HUES48 (cell line): ENCODE measurements around the gene MRPS15.
A peak's percentile ranks its signal among the peaks of the same experiment; 100 is the strongest.

Experiments used
- H3K27ac ChIP-seq: one replicate; pipeline ENCODE4 v1.7.0; 2013; ENCODE audit warnings: low read depth, low read length, inconsistent platforms
- H3K27me3 ChIP-seq: 2 replicates; pipeline ENCODE4 v1.6.1; 2013; ENCODE audit warnings: mild to moderate bottlenecking, low read length; ENCODE audit not compliant: control insufficient read depth, insufficient read depth
- H3K36me3 ChIP-seq: 2 replicates; pipeline ENCODE4 v1.6.1; 2013; ENCODE audit warnings: low read length; ENCODE audit not compliant: control insufficient read depth, insufficient read depth
- H3K4me1 ChIP-seq: 2 replicates; pipeline ENCODE4 v1.6.1; 2013; ENCODE audit warnings: mild to moderate bottlenecking, low read length; ENCODE audit not compliant: control insufficient read depth, insufficient read depth
- H3K4me3 ChIP-seq: 2 replicates; pipeline ENCODE4 v1.5.1; 2013; ENCODE audit warnings: mild to moderate bottlenecking, low read depth, low read length
- H3K9ac ChIP-seq: 2 replicates; pipeline ENCODE4 v1.6.1; 2013; ENCODE audit warnings: mild to moderate bottlenecking, low read depth, low read length, moderate library complexity
- H3K9me3 ChIP-seq: 2 replicates; pipeline ENCODE4 v1.6.1; 2013; ENCODE audit warnings: low read length; ENCODE audit not compliant: control insufficient read depth, insufficient read depth

The MRPS15 gene

GRCh38 chr1:36456391-36456928 lies 7.7 kb downstream of the MRPS15 start:
- H3K27ac ChIP-seq, result no peak overlapping the region
- H3K27me3 ChIP-seq, result no peaks in the 10 kb centered on the region
- no peaks in the 10 kb centered on the region for H3K4me1 ChIP-seq
- H3K36me3 ChIP-seq, result peaks cover 68% of the 10 kb centered on the region
- H3K4me3 ChIP-seq, result no peak overlapping the region
- H3K9ac ChIP-seq, result no peak overlapping the region
- H3K9me3 ChIP-seq, result no peaks in the 10 kb centered on the region

- Histone ChIP-seq H3K4me3 (no peak overlapping the region), H3K9me3 (no peaks in the 10 kb centered on the region), H3K36me3 (peaks cover 57% of the 10 kb centered on the region), H3K4me1 (no peaks in the 10 kb centered on the region), H3K27ac (no peak overlapping the region), H3K9ac (no peak overlapping the region), H3K27me3 (no peaks in the 10 kb centered on the region)
Measured at GRCh38 chr1:36455386-36455785, 8.8 kb downstream of the MRPS15 start.

GRCh38 chr1:36453600-36454388 lies 10.4 kb downstream of the MRPS15 start:
- Histone ChIP-seq H3K9me3 (no peaks in the 10 kb centered on the region), H3K4me1 (no peaks in the 10 kb centered on the region; the same call in 1 of the 2 replicates), H3K36me3 (peaks cover 43% of the 10 kb centered on the region), H3K4me3 (no peak overlapping the region), H3K27me3 (no peaks in the 10 kb centered on the region), H3K27ac (no peak overlapping the region), H3K9ac (no peak overlapping the region)

GRCh38 chr1:36453051-36453450 lies 11.1 kb downstream of the MRPS15 start:
- no peaks in the 10 kb centered on the region; the same call in 1 of the 2 replicates for H3K4me1 ChIP-seq
- H3K4me3 ChIP-seq, result no peak overlapping the region
- H3K9ac ChIP-seq, result no peak overlapping the region
- H3K27me3 ChIP-seq, result no peaks in the 10 kb centered on the region
- H3K9me3 ChIP-seq, result no peaks in the 10 kb centered on the region
- no peak overlapping the region for H3K27ac ChIP-seq
- peaks cover 36% of the 10 kb centered on the region for H3K36me3 ChIP-seq

- Histone ChIP-seq H3K4me3 (peak overlapping the region; percentile 73), H3K27ac (peak overlapping the region; percentile 72)
Measured at GRCh38 chr1:36450919-36451305, 13.3 kb downstream of the MRPS15 start.

GRCh38 chr1:36450270-36450918 lies 13.8 kb downstream of the MRPS15 start, which contains the start of gene OSCP1:
OSCP1 (minus strand) TSS chr1:36450451; CDS start chr1:36450369, 82 bp downstream.
- H3K27ac ChIP-seq, result peak within 1 kb of the TSS; percentile 72
- peaks cover 3% of the 10 kb centered on the region for H3K4me1 ChIP-seq
- H3K4me3 ChIP-seq, result peak within 1 kb of the TSS; percentile 73
- no peaks in the 10 kb centered on the region for H3K9me3 ChIP-seq
- peaks cover 12% of the 10 kb centered on the region for H3K36me3 ChIP-seq
- H3K9ac ChIP-seq, result peak within 1 kb of the TSS; percentile 73
- no peaks in the 10 kb centered on the region for H3K27me3 ChIP-seq

More at GRCh38 chr1:36450919-36451305, 13.3 kb downstream of the MRPS15 start:
- Histone ChIP-seq H3K9ac (peak overlapping the region; percentile 73), H3K36me3 (peaks cover 17% of the 10 kb centered on the region), H3K4me1 (peaks cover 3% of the 10 kb centered on the region), H3K9me3 (no peaks in the 10 kb centered on the region), H3K27me3 (no peaks in the 10 kb centered on the region)

- no peaks in the 10 kb centered on the region for H3K36me3 ChIP-seq
- no peaks in the 10 kb centered on the region for H3K27me3 ChIP-seq
- peaks cover 6% of the 10 kb centered on the region for H3K4me1 ChIP-seq
- H3K9me3 ChIP-seq, result no peaks in the 10 kb centered on the region
- no peak overlapping the region for H3K27ac ChIP-seq
- H3K4me3 ChIP-seq, result no peak overlapping the region
- no peak overlapping the region for H3K9ac ChIP-seq
Measured at GRCh38 chr1:36448530-36449056, 15.6 kb downstream of the MRPS15 start.

- Histone ChIP-seq H3K4me1 (peaks cover 6% of the 10 kb centered on the region), H3K36me3 (no peaks in the 10 kb centered on the region), H3K27ac (no peak overlapping the region), H3K4me3 (no peak overlapping the region), H3K27me3 (no peaks in the 10 kb centered on the region), H3K9me3 (no peaks in the 10 kb centered on the region), H3K9ac (no peak overlapping the region)
Measured at GRCh38 chr1:36447450-36447849, 16.7 kb downstream of the MRPS15 start.

- H3K9ac ChIP-seq, result no peak overlapping the region
- no peaks in the 10 kb centered on the region for H3K9me3 ChIP-seq
- no peak overlapping the region for H3K27ac ChIP-seq
- peaks cover 6% of the 10 kb centered on the region for H3K4me1 ChIP-seq
- no peaks in the 10 kb centered on the region for H3K36me3 ChIP-seq
- H3K4me3 ChIP-seq, result no peak overlapping the region
- no peaks in the 10 kb centered on the region for H3K27me3 ChIP-seq
Measured at GRCh38 chr1:36446746-36447145, 17.4 kb downstream of the MRPS15 start.

- Histone ChIP-seq H3K4me1 (peaks cover 6% of the 10 kb centered on the region), H3K9ac (no peak overlapping the region), H3K27me3 (no peaks in the 10 kb centered on the region), H3K36me3 (no peaks in the 10 kb centered on the region), H3K27ac (no peak overlapping the region), H3K9me3 (no peaks in the 10 kb centered on the region), H3K4me3 (no peak overlapping the region)
Measured at GRCh38 chr1:36446271-36446670, 17.9 kb downstream of the MRPS15 start.

GRCh38 chr1:36443297-36443696 lies 20.9 kb downstream of the MRPS15 start:
- H3K27ac ChIP-seq, result no peak overlapping the region
- H3K9ac ChIP-seq, result no peak overlapping the region
- H3K9me3 ChIP-seq, result no peaks in the 10 kb centered on the region
- no peaks in the 10 kb centered on the region for H3K36me3 ChIP-seq
- peaks cover 9% of the 10 kb centered on the region for H3K4me1 ChIP-seq
- H3K4me3 ChIP-seq, result no peak overlapping the region
- H3K27me3 ChIP-seq, result no peaks in the 10 kb centered on the region
